Right forelimb (tissue), 1 donor: ENCODE data around the gene RALB.
A peak's percentile ranks its signal among the peaks of the same experiment; 100 is the strongest.

Experiments used
- DNase-seq: peaks from one replicate; pipeline ENCODE4 v3.0.0-alpha.2; 2018

Gene RALB, protein sequence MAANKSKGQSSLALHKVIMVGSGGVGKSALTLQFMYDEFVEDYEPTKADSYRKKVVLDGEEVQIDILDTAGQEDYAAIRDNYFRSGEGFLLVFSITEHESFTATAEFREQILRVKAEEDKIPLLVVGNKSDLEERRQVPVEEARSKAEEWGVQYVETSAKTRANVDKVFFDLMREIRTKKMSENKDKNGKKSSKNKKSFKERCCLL

DNA sequence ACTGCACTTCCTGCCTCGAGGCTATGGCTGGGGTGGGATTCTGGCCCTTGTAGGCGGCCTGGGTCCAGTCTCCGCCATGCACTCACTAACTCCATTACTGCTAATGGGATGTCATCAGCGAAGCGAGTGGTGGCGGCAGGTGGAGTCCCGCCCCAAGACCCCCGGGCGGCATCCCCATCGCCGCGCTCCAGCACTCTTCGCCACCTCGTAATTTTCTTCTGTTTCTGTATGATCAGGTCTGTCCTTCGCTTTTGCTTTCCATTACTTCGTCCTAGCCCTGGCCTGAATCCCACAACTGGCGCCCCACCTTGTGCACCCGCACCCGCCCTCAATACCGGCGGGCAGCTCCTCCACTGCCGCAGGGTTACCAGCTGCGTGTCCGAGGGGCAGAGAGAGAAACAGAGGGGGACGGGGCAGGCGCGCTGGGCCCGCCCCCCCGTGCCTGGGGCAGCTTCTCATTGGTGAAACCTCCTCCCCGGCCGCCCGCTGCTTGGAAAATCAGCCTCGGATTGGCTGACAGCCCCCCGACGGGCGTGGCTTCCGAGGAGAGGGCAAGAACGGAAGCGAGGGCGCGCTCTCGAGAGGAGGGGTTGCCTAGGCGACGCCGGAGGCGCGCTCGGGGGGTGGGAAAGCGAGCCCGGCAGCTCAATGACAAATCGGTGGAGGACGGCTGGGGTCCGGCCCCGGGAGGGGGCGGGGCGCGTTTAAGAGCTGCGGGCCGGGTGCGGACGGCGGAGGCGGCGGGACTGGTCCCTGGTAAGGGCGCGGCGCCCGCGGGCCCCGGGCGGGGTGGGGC is at the start of gene RALB:
Gene RALB (plus strand): TSS at position 628 of the 796 bp plus-strand sequence. CDS start 25,813 bp downstream, outside the sequence.
- DNase-seq, result peak; percentile 100

DNA sequence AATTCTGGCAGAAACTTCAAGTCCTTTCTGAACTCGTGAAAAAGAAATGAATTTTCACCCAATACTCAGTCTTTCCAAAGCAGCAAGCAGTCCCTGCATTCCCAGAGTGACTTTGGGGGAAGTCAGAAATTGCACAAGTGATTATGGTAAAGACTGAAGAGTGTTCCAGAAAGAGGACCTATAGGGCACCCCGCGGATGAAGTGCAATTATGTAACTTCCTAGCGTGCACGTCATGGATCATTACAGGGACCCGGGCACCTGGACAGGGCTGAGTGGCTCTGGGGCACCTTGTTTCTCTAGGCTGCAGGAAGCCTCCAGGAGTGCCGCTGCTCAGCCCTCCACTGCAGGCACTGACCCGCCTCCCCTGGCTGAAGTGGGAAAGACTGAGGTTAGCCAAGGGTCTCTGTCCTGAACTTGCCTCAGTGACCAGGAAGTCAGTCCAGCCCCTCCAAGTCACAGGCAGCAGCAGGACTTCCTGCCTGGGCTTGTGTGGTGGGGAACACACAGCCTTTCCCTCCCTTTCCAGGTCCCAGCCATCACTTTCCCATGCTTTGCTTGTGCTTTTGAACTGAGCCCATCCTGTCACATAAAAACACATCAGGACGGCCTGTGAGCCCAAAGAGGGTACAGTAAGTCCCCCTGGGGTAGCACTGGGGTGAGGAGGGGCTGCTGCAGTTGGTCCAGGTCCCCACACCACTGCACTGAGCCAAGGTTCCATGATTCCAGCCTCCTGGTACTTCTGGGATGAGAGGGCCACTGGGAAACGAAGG is 49.2 kb upstream of the RALB start:
- DNase-seq, result no peak

- DNase-seq, result no peak
Measured at GRCh38 chr2:120204022-120204405, 48.6 kb upstream of the RALB start.

DNA sequence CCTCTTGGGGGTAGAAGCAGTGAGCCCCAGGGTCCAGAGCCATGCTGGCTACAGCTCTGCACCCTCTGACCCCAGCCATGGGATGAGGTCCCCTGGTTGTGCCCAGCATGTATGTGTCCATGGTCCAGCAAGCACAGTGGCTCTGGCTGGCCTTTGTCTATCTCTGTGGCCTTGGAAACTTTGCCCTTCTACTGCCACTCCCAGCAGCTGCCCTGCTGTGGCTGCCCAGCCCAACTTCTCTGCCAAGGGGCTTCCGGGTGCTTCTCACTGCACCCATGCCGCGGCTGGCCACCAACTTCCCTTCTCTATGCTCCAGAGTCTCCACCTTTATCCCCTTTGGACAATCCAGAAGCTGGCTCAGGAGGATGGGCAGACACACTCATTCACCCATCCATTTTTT is 48.2 kb upstream of the RALB start:
- DNase-seq, result no peak

- no peak for DNase-seq
Measured at GRCh38 chr2:120204945-120205670, 47.5 kb upstream of the RALB start.

- DNase-seq, result no peak
Measured at GRCh38 chr2:120206022-120206581, 46.5 kb upstream of the RALB start.

DNA sequence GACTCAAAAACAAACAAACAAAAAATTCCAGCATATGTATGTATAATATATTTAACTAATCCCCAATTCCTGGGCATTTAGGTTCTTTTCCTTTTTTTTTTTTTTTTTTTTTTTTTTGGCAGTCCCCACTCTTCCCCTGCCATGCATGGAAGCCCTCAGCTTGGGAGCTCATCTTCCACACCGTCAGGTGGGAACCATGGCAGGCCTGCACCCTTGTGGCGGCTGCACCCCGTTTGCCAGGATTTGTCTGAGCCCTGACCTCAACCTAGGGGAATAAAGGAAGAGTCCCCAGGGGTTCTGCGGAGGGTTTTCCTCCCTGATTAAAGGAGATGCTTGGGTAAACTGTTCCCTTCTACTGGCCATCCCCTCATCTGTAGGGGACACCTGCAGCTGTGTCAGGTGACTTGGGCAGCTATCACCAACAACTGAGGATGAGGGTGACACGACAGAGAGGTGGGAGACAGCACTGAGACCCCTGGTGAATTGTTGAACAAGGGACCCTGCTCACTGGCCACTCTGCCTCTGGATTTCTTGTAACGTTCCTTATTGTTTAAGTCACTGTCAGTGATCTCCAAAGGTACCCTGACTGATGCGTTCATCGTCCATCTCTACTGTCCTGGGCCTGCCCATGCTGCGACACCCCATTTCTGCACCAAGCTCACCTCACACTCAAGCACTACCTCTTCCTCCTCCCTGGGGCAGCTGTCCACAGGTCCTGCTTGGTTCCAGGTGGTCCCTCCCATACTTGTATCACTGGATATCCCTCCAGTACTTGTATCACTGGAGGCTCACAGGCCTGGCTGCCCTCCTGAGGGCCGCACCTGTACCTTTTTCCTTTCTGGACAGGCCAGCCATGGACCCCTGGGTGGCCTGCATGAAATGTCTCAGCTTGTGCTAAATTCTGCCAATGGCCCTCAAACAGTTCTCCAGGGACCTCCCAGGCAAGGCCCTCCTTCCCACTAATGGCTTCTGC is 44.0 kb upstream of the RALB start:
- DNase-seq, result no peak

DNA sequence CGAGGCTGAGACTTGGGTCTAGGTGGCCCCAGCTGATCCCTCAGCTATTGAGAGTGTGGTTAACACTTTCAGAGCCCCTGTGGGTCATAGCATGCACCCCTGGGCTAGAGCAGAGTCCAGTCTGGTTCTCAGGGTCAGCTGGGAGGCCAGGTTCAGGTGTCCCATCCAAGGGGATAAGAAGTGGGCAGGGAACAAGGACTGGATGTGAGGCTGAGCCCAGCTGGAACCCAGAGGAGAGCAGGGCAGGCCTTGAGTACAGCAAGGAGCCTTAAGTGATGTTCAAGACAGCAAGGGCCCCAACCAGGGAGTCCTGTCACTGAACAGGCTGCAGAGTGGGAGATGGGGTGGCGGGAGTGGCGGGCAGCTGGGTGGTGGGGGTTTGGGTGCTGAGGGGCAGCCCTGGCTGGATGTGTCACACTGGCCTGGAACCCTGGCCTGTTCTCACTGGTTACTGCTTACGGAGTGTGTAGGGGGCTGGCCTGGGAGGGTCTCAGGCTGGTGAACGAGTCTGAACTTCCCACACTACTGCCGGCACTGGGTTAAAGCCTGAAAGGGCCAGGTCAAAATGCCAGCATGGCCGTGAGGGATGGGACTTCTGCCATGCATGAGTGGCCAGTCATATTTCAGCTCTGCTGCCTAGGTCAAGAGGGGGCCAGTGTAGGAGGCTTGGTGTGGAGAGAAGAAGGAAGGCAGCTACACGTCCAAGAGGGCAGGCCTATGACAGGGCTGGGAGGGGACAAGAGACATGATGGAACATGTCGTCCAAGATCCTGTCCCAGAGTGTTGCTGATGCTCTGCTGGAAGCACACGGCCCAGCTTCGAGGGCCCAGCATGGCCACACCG is 43.0 kb upstream of the RALB start:
- DNase-seq, result no peak

DNA sequence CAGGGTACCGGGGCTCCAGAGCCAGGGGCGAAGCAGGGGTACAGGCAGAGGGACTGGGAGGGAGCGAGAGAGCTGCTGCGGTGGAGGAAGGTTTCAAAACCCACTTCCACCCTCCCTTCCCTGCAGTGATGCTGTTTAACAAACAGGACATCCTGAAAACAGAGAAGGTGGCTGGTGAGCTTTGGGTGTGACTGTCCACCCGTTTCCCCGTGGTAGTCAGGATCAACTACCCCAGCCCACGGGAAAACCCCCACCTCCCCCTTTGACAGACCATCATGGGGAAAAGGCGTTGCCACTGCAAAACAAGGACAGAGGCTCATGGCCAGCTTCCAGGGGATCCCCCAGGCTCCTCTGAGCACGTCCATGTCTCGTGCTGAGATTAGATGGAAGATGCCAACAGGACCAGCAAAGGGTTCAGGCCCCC is 42.4 kb upstream of the RALB start:
- no peak for DNase-seq

DNA sequence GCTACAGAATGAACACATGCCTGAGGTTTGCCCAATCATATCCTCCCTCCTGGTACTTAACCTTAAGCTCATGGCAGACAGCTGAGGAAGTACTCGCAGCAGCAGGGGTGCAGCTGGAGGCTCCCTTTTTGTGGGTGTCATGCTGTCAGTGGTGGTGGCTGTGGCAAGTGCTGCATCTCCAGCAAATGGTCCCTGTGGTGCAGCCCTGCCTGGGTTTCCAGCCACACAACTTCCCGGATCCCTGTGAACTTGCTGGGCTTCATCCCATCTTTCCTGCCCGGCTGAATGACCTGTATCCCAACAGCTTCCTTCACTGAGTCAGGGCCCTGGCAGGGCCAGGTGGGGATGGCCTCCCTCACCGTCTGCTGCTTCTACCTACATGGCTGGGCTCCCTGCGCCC is 34.5 kb upstream of the RALB start:
- DNase-seq, result no peak

GRCh38 chr2:120219291-120219690 is 33.4 kb upstream of the RALB start:
- no peak for DNase-seq

DNA sequence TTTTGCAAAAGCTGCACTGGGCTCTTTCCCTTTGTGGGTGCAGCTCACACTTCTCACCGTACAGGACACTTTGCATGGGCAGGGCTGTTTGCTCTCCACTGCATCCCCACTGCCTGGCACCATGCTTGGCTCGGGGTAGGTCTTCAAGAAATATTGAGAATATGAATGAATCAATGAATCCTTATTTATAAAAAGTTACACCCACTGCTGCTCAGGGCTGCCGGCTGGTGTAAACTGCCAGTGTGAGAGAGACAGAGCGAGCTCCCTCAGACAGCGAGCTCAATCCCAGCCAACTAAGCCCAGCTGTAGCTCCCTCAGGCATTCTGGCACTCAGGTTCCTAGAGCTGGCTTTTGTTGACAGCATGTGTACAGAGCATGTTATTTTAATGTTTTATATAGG is 32.9 kb upstream of the RALB start:
- no peak for DNase-seq

- no peak for DNase-seq
Measured at GRCh38 chr2:120220756-120221155, 31.9 kb upstream of the RALB start.

DNA sequence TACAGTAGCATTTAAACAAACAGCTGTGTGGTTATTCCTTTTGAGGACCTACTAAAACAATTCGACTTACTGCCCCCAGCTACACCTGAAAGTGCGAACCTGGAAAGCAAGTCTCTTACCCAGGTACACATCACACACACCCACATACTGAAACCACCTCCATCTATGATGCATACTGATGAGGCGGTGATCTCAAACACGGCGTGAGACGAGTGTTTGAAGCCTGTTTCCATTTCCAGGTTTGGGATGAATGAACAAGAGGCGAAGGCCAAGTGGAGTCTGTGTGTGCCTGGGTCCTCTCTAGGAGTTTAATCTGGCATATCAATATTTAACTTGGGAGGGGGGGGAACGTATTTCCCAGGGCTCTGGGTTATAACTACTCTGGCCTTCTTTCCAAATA is 31.0 kb upstream of the RALB start:
- no peak for DNase-seq

DNA sequence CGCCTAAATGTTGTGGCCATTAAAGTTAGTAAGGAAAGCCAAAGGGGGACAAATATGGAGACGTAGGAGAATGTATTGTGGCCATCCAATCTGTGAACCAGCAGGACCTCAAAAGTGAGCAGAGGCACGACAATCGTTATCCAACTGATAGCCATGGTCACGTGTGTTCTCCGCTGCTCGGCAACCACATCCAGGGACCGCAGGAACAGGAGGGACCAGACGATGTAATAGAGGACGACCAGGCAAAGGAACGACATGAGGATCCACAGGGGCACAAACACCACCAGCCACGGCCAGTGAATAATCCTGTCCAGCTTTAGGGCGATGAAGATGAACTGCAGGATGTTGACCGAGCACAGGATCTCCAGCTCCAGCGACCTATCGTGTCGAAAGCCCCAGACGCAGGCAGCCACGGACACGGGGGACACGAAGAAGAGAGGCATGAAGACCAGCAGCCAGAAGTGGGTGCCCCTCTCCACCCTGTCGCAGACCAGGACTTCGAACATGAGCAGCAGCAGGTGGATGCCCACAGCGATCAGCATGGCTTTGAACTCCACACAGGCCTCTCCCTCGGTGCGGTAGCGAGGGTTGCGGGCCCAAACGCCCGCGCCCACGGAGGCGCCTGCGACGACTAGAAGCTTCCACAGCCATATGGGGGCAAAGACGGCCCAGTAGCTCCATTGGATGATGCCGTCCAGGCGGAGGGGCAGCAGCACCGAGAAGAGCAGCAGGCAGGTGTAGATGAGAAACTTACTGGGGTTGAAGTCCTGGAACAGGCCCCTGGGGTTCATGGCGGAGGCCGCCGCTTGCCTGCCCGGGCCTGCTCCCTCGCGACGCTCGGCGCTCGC is 30.2 kb upstream of the RALB start:
- peak; percentile 41 for DNase-seq

DNA sequence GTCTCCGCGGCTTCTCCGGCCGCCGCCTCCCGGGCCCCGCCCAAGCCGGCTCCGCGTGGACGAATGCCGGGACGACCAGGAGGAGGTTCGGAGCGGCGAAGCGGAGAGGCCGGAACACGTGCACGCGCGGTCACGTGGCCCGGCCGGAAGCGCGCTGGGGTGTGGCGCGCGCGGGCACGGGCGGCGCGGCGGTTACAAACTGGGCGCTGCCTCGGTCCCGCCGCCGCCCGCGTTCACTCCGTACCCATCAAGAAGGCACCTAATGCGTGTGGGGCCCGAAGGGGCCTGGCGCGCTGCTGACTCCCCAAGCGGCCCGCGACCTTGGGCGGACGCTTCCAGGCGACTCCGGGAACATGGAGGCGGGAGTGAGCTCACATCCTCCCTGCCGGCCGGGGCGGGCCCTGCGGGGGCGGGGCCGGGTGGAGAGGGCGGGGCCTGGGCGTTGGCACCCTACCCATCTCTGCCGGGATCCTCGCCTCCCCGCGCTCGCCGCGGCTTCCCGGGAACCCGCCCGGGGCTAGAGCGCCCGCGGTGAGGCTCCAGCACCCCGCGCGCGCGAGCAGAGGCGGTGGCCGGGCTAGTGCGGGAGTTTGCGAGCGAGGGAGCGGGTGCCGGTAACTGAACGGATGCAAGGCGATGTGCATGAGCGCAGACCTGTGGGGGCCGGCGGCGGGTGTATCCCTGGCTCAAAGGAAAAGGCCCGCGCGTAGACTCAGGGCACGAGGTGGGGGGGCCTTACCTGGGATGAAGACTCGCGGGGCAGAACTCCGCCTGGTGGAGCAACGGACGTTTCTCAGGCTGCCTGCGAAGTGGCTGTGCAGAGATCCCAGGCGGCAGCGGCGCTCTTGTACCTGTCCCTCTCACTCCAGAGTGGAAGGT is 29.4 kb upstream of the RALB start, which contains the start of gene TMEM185B:
Gene TMEM185B (minus strand): TSS at position 367 of the 879 bp plus-strand sequence. CDS start 424 bp downstream, outside the sequence.
- peak; percentile 94 for DNase-seq

- peak; percentile 37 for DNase-seq
Measured at GRCh38 chr2:120224256-120224655, 28.4 kb upstream of the RALB start.
